ENCODE results near the gene EIF2S1.

DNA sequence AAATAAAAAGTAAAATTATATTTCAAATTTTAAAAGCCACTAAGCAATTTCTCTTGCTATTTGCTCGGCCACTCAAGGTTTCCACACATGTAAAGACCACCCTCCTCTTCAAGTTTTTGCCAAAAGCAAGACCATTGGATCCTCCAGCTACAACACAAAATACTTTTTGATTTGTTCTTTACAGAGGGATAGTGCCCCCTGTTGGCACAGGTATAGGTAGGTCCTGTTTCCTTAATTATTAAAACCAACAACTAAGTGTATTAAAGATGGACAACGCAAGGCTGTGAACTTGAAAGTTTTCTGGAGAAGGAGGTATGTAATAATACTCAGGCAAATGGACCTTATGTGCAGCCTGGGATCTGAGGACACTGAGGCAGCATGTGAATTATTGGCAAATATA, 24.3 kb upstream of the EIF2S1 start:
- TF ChIP-seq CTCF (conservative IDR thresholded peaks at IDR 0.05; ENCODE audit: low read depth, low read length), result peak; percentile 90
- TF ChIP-seq EZH2phosphoT487 (IDR thresholded peaks at IDR 0.05; ENCODE audit: borderline replicate concordance, low read length), result no peak
